Smooth muscle cell (in vitro differentiated cells): ENCODE data around the gene TBXAS1. TPM values are rescaled to one million over a fixed set of nuclear protein-coding genes. Genes with fewer than 3 reads are reported as not detected.

ENCODE experiments used
- DNase-seq: peaks from one replicate; lab custom pipeline; 2025; ENCODE audit not compliant: unreplicated experiment; lab: John Stamatoyannopoulos, UW
- H2AFZ ChIP-seq: fragments of 200-600 bp; sonication (generic); 2 replicates; pipeline ENCODE4 v1.6.0; 2016; ENCODE audit warnings: antibody characterized with exemption, low read depth, mild to moderate bottlenecking
- H3F3A ChIP-seq: fragments of 200-600 bp; sonication (generic); 2 replicates; pipeline ENCODE4 v1.6.0; 2017; ENCODE audit warnings: antibody characterized with exemption, low read depth
- H3K27ac ChIP-seq: fragments of 200-600 bp; sonication (generic); 2 replicates; pipeline ENCODE4 v1.5.1; 2016; ENCODE audit warnings: low read depth, mild to moderate bottlenecking
- H3K27me3 ChIP-seq: fragments of 200-600 bp; sonication (generic); 2 replicates; pipeline ENCODE4 v1.6.1; 2016; ENCODE audit warnings: low read depth, mild to moderate bottlenecking
- H3K36me3 ChIP-seq: fragments of 200-600 bp; sonication (generic); 2 replicates; pipeline ENCODE4 v1.5.1; 2016; ENCODE audit warnings: low read depth
- H3K4me1 ChIP-seq: fragments of 200-600 bp; sonication (generic); 2 replicates; pipeline ENCODE4 v1.5.1; 2016; ENCODE audit warnings: low read depth
- H3K4me2 ChIP-seq: fragments of 200-600 bp; sonication (generic); 2 replicates; pipeline ENCODE4 v1.6.0; 2016; ENCODE audit warnings: mild to moderate bottlenecking
- H3K4me3 ChIP-seq: fragments of 200-600 bp; sonication (generic); 2 replicates; pipeline ENCODE4 v1.5.1; 2016; ENCODE audit warnings: mild to moderate bottlenecking
- H3K79me2 ChIP-seq: fragments of 200-600 bp; sonication (generic); 2 replicates; pipeline ENCODE4 v1.6.0; 2016; ENCODE audit warnings: low read depth, mild to moderate bottlenecking
- H3K9ac ChIP-seq: fragments of 200-600 bp; sonication (generic); 2 replicates; pipeline ENCODE4 v1.6.0; 2016; ENCODE audit warnings: low read depth
- H3K9me3 ChIP-seq: fragments of 200-600 bp; sonication (generic); replicated peaks from 2 replicates; pipeline ENCODE4 v1.5.1; 2016; ENCODE audit warnings: low read depth
- H4K20me1 ChIP-seq: fragments of 200-600 bp; sonication (generic); 2 replicates; pipeline ENCODE4 v1.6.0; 2016; ENCODE audit warnings: low read depth
- WGBS: methylation state at CpG from one replicate; pipeline ENCODE4 v1.1.7; 2016; ENCODE audit warnings: low lambda C conversion rate; 5-methylcytosine and 5-hydroxymethylcytosine counted together
- polyA plus RNA-seq: library from polyadenylated mRNA; unstranded; fragments of >200 nt; fragmentation: Nextera tagmentation; extraction: Ambion mirVana; gene quantifications from 2 replicates; pipeline ENCODE4 v1.2.1, GENCODE V29; 2016
- total RNA-seq: library from RNA; depleted of rRNA; stranded (reverse); fragments of >200 nt; gene quantifications from 2 replicates; pipeline ENCODE4 v1.2.3, GENCODE V29; 2014
- TF ChIP-seq, protein P1 (sequence below): fragments of 200-600 bp; sonication (generic); IDR thresholded peaks from 2 replicates; pipeline ENCODE4 v1.5.1; 2017; ENCODE audit warnings: borderline replicate concordance, mild to moderate bottlenecking, antibody characterized with exemption; ENCODE audit not compliant: insufficient read depth, poor library complexity, severe bottlenecking

TBXAS1 gene
- total and polyA plus RNA-seq, 2 experiments from 2014 or later: 0.51 TPM; not detected in 1

DNA sequence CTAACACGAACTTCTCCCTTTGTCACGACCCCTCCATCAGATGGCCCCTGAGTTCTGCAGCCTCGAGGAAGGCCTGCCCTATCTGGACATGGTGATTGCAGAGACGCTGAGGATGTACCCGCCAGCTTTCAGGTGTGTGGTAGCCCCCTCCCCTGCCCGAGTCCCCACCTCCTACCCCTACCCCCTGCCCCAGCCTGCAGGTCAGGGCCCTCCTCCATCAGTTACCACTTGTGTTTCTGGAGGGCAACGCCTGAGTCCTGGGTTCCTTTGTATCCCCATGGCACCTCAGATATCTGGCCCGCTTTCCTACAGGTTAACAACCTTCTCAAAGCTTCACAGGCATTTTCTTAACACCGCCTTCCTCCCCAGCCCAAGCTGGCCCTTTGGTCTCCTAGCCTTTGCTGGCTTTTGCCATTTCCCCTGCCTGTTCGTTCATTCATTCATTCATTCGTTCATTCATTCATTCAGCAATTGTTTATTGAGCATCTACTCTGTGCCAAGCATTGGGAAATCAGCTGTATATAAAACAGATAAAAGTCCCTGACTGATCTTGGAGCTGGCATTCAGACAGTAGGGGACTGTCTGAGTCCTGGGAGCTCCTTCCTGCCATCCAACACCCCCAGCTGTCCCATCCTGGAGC is 178.1 kb downstream of the TBXAS1 start:
- Histone ChIP-seq H3K27ac (no peak overlapping the region), H4K20me1 (no peaks in the 10 kb centered on the region), H3K79me2 (no peaks in the 10 kb centered on the region), H3K36me3 (no peaks in the 10 kb centered on the region), H3K9me3 (no peaks in the 10 kb centered on the region), H3K4me3 (no peak overlapping the region), H3K9ac (no peak overlapping the region), H2AFZ (no peak overlapping the region), H3K27me3 (peaks cover 9% of the 10 kb centered on the region), H3K4me2 (no peak overlapping the region), H3K4me1 (no peaks in the 10 kb centered on the region), H3F3A (no peaks in the 10 kb centered on the region)
- 89% methylated on average over 9 of the region's 11 CpGs for WGBS
- DNase-seq: no peak
- TF ChIP-seq, protein P1, sequence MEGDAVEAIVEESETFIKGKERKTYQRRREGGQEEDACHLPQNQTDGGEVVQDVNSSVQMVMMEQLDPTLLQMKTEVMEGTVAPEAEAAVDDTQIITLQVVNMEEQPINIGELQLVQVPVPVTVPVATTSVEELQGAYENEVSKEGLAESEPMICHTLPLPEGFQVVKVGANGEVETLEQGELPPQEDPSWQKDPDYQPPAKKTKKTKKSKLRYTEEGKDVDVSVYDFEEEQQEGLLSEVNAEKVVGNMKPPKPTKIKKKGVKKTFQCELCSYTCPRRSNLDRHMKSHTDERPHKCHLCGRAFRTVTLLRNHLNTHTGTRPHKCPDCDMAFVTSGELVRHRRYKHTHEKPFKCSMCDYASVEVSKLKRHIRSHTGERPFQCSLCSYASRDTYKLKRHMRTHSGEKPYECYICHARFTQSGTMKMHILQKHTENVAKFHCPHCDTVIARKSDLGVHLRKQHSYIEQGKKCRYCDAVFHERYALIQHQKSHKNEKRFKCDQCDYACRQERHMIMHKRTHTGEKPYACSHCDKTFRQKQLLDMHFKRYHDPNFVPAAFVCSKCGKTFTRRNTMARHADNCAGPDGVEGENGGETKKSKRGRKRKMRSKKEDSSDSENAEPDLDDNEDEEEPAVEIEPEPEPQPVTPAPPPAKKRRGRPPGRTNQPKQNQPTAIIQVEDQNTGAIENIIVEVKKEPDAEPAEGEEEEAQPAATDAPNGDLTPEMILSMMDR: no peak

- Histone ChIP-seq H3K27ac (no peak overlapping the region), H3F3A (no peaks in the 10 kb centered on the region), H3K4me2 (no peak overlapping the region), H4K20me1 (no peaks in the 10 kb centered on the region), H3K4me1 (no peaks in the 10 kb centered on the region), H2AFZ (no peak overlapping the region), H3K4me3 (no peak overlapping the region), H3K27me3 (peaks cover 25% of the 10 kb centered on the region), H3K36me3 (no peaks in the 10 kb centered on the region), H3K9me3 (no peaks in the 10 kb centered on the region), H3K9ac (no peak overlapping the region), H3K79me2 (no peaks in the 10 kb centered on the region)
- TF ChIP-seq, protein P1: no peak
- DNase-seq: no peak
- 90% methylated on average over 10 of the region's 16 CpGs for WGBS
These were observed 179.9 kb downstream of the TBXAS1 start for GRCh38 chr7:140008755-140009610.

GRCh38 chr7:140009735-140010134 is 180.7 kb downstream of the TBXAS1 start:
- Histone ChIP-seq H3K4me2 (no peak overlapping the region), H3K9me3 (no peaks in the 10 kb centered on the region), H3K4me3 (no peak overlapping the region), H3K79me2 (no peaks in the 10 kb centered on the region), H3K9ac (no peak overlapping the region), H4K20me1 (no peaks in the 10 kb centered on the region), H3K27ac (no peak overlapping the region), H3K27me3 (peaks cover 29% of the 10 kb centered on the region), H3K36me3 (no peaks in the 10 kb centered on the region), H3K4me1 (no peaks in the 10 kb centered on the region), H2AFZ (no peak overlapping the region), H3F3A (no peaks in the 10 kb centered on the region)
- WGBS: 71% methylated on average over 2 of the region's 11 CpGs
- no peak for DNase-seq
- TF ChIP-seq, protein P1: no peak
